SU-DHL-6 (cell line): ENCODE measurements around the gene PARN.

Source experiments
- H2AFZ ChIP-seq: fragments of 200-600 bp; sonication (generic); 2 replicates; pipeline ENCODE4 v1.6.1; 2014; ENCODE audit warnings: low read depth, mild to moderate bottlenecking, moderate library complexity, mixed read lengths, antibody characterized with exemption, low read length; ENCODE audit not compliant: severe bottlenecking
- H3F3A ChIP-seq: fragments of 200-600 bp; shearing (Covaris generic); 2 replicates; pipeline ENCODE4 v1.6.0; 2016; ENCODE audit warnings: antibody characterized with exemption, mild to moderate bottlenecking; ENCODE audit not compliant: insufficient read depth
- H3K27ac ChIP-seq: fragments of 200-600 bp; sonication (generic); 2 replicates; pipeline ENCODE4 v1.5.1; 2016; ENCODE audit warnings: low read depth, mild to moderate bottlenecking, low read length, moderate library complexity, mixed read lengths
- H3K27me3 ChIP-seq: fragments of 200-600 bp; sonication (generic), shearing (Covaris generic); 2 replicates; pipeline ENCODE4 v1.6.0; 2014; ENCODE audit warnings: mild to moderate bottlenecking, low read length
- H3K36me3 ChIP-seq: fragments of 200-600 bp; sonication (generic); 2 replicates; pipeline ENCODE4 v1.6.1; 2014; ENCODE audit warnings: mild to moderate bottlenecking, low read length, mixed read lengths
- H3K4me2 ChIP-seq: fragments of 300-600, 200-600 bp; shearing (Covaris generic), sonication (generic); 2 replicates; pipeline ENCODE4 v1.6.0; 2014; ENCODE audit warnings: low read length, low read depth, mild to moderate bottlenecking; ENCODE audit not compliant: poor library complexity, severe bottlenecking
- H3K4me3 ChIP-seq: fragments of 200-600 bp; sonication (generic); 2 replicates; pipeline ENCODE4 v1.5.1; 2014; ENCODE audit warnings: antibody characterized with exemption, low read length, mild to moderate bottlenecking, mixed read lengths; ENCODE audit not compliant: insufficient read depth, poor library complexity, severe bottlenecking
- H3K79me2 ChIP-seq: fragments of 200-600 bp; sonication (generic); 2 replicates; pipeline ENCODE4 v1.6.1; 2014; ENCODE audit warnings: mild to moderate bottlenecking, low read length, moderate library complexity; ENCODE audit not compliant: insufficient read depth
- H3K9ac ChIP-seq: fragments of 200-600 bp; sonication (generic); 2 replicates; pipeline ENCODE4 v1.7.0; 2014; ENCODE audit warnings: mild to moderate bottlenecking, low read length
- H3K9me2 ChIP-seq: fragments of 200-600 bp; sonication (generic); replicated peaks from 2 replicates; pipeline ENCODE4 v1.6.1; 2014; ENCODE audit warnings: low read length; ENCODE audit not compliant: insufficient read depth
- H3K9me3 ChIP-seq: fragments of 200-600 bp; sonication (generic); 2 replicates; pipeline ENCODE4 v1.6.1; 2014; ENCODE audit warnings: low read length, mixed read lengths; ENCODE audit not compliant: insufficient read depth
- H4K20me1 ChIP-seq: fragments of 200-600 bp; sonication (generic); 2 replicates; pipeline ENCODE4 v1.6.1; 2014; ENCODE audit warnings: low read depth, mild to moderate bottlenecking, antibody characterized with exemption, low read length, moderate library complexity, mixed read lengths
- EZH2phosphoT487 ChIP-seq: fragments of 200-600 bp; sonication (generic), shearing (Covaris generic); conservative IDR thresholded peaks from 2 replicates; pipeline ENCODE4 v1.6.1; 2018; ENCODE audit warnings: mild to moderate bottlenecking, antibody characterized with exemption, low read length, moderate library complexity, mixed read lengths
- TF ChIP-seq, protein P1 (sequence below): fragments of 200-600 bp; sonication (generic); IDR thresholded peaks from one replicate; pipeline ENCODE4 v1.5.1; 2017; ENCODE audit warnings: antibody characterized with exemption, mild to moderate bottlenecking, low read length, moderate library complexity; ENCODE audit not compliant: insufficient read depth, poor library complexity, severe bottlenecking

PARN gene

GRCh38 chr16:14464192-14464591 lies 165.9 kb downstream of the PARN start:
- Histone ChIP-seq H4K20me1 (no peaks in the 10 kb centered on the region), H2AFZ (no peak overlapping the region), H3K9me2 (no peaks in the 10 kb centered on the region), H3K27ac (no peak overlapping the region), H3K4me2 (no peak overlapping the region), H3K79me2 (0 out of 2 replicates have a peak, but pooled peaks cover 7% of the 10 kb centered on the region), H3K9ac (no peak overlapping the region), H3K27me3 (no peaks in the 10 kb centered on the region), H3K4me3 (no peak overlapping the region), H3K36me3 (peaks cover 24% of the 10 kb centered on the region), H3K9me3 (peaks cover 12% of the 10 kb centered on the region; the same call in 1 of the 2 replicates), H3F3A (no peaks in the 10 kb centered on the region)
- TF ChIP-seq EZH2phosphoT487, result no peak
- TF ChIP-seq, protein P1, sequence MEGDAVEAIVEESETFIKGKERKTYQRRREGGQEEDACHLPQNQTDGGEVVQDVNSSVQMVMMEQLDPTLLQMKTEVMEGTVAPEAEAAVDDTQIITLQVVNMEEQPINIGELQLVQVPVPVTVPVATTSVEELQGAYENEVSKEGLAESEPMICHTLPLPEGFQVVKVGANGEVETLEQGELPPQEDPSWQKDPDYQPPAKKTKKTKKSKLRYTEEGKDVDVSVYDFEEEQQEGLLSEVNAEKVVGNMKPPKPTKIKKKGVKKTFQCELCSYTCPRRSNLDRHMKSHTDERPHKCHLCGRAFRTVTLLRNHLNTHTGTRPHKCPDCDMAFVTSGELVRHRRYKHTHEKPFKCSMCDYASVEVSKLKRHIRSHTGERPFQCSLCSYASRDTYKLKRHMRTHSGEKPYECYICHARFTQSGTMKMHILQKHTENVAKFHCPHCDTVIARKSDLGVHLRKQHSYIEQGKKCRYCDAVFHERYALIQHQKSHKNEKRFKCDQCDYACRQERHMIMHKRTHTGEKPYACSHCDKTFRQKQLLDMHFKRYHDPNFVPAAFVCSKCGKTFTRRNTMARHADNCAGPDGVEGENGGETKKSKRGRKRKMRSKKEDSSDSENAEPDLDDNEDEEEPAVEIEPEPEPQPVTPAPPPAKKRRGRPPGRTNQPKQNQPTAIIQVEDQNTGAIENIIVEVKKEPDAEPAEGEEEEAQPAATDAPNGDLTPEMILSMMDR, result no peak

- peaks cover 12% of the 10 kb centered on the region; the same call in 1 of the 2 replicates for H3K9me3 ChIP-seq
- H3K4me3 ChIP-seq, result no peak overlapping the region
- no peak for TF ChIP-seq EZH2phosphoT487
- TF ChIP-seq, protein P1, result no peak
- H3K36me3 ChIP-seq, result peaks cover 27% of the 10 kb centered on the region
- no peaks in the 10 kb centered on the region for H3F3A ChIP-seq
- no peaks in the 10 kb centered on the region for H3K27me3 ChIP-seq
- no peak overlapping the region for H3K27ac ChIP-seq
- H4K20me1 ChIP-seq, result no peaks in the 10 kb centered on the region
- H3K4me2 ChIP-seq, result no peak overlapping the region
- H2AFZ ChIP-seq, result no peak overlapping the region
- no peak overlapping the region for H3K9ac ChIP-seq
- no peaks in the 10 kb centered on the region for H3K9me2 ChIP-seq
- H3K79me2 ChIP-seq, result 0 out of 2 replicates have a peak, but pooled peaks cover 7% of the 10 kb centered on the region
These were observed 167.2 kb downstream of the PARN start for GRCh38 chr16:14462811-14463210.

GRCh38 chr16:14460726-14461125 lies 169.3 kb downstream of the PARN start:
- H3K9ac ChIP-seq, result no peak overlapping the region
- H2AFZ ChIP-seq, result no peak overlapping the region
- H4K20me1 ChIP-seq, result no peaks in the 10 kb centered on the region
- peaks cover 12% of the 10 kb centered on the region; the same call in 1 of the 2 replicates for H3K9me3 ChIP-seq
- 0 out of 2 replicates have a peak, but pooled peaks cover 7% of the 10 kb centered on the region for H3K79me2 ChIP-seq
- H3K36me3 ChIP-seq, result peaks cover 27% of the 10 kb centered on the region
- no peak overlapping the region for H3K4me3 ChIP-seq
- no peaks in the 10 kb centered on the region for H3K9me2 ChIP-seq
- no peak for TF ChIP-seq EZH2phosphoT487
- TF ChIP-seq, protein P1, result no peak
- H3K4me2 ChIP-seq, result no peak overlapping the region
- H3F3A ChIP-seq, result no peaks in the 10 kb centered on the region
- H3K27me3 ChIP-seq, result no peaks in the 10 kb centered on the region
- H3K27ac ChIP-seq, result no peak overlapping the region
